Psoas muscle (tissue), 8 donors: Measurements from ENCODE around the gene SH3BP2. TPM values are rescaled to one million over a fixed set of nuclear protein-coding genes. Genes with fewer than 3 reads are reported as not detected.

Source experiments
- ATAC-seq, 4 donors: fragments of 200-7000 bp; cut with Tn5 transposase; one replicate each; pipeline ENCODE4 v1.9.1; 2020; ENCODE audit warnings: moderate library complexity in 3 of 4, mild to moderate bottlenecking in 2 of 4
- DNase-seq, 2 donors: peaks; one replicate each; pipeline ENCODE4 v3.0.0-alpha.2; 2020
- H3K27ac ChIP-seq: fragments of 200-600 bp; one replicate; pipeline ENCODE4 v1.8.0; 2022
- H3K27me3 ChIP-seq, 3 donors: fragments of 200-600 bp in 1 of 3; one replicate each; pipeline versions ENCODE4 v1.6.1 to v1.8.0; 2013 to 2022; ENCODE audit warnings: low read length in 2 of 3, mild to moderate bottlenecking in 2 of 3, moderate library complexity in 1 of 3; ENCODE audit not compliant: insufficient read depth in 3 of 3
- H3K36me3 ChIP-seq, 2 donors: fragments of 200-600 bp in 1 of 2; one replicate each; pipeline versions ENCODE4 v1.6.1 to v1.8.0; 2013 to 2022; ENCODE audit warnings: low read depth in 1 of 2, mild to moderate bottlenecking in 1 of 2, moderate library complexity in 1 of 2; ENCODE audit not compliant: insufficient read depth in 1 of 2
- H3K4me1 ChIP-seq: fragments of 200-600 bp; one replicate; pipeline ENCODE4 v1.8.0; 2022
- H3K4me3 ChIP-seq: fragments of 200-600 bp; one replicate; pipeline ENCODE4 v1.8.0; 2022; ENCODE audit warnings: mild to moderate bottlenecking
- H3K9me3 ChIP-seq: fragments of 200-600 bp; one replicate; pipeline ENCODE4 v1.8.0; 2022
- WGBS, 3 donors: extraction: QIAGEN DNeasy Blood & Tissue Kit; methylation state at CpG; one replicate each; pipeline versions ENCODE4 v1.1.6 to v1.1.7; 2013; 5-methylcytosine and 5-hydroxymethylcytosine counted together
- intact Hi-C, 2 donors: fragments of 100-400 bp; cut with DNase I; formaldehyde crosslinking; loops; one replicate each; pipeline versions ENCODE4 v1.11.0 to v1.14.2; 2022
- polyA plus RNA-seq, 3 donors: library from polyadenylated mRNA; stranded (reverse); fragments of 200-250 nt; gene quantifications; one replicate each; pipeline ENCODE4 v1.2.3, GENCODE V29; 2013
- total RNA-seq, 4 donors: library from RNA; stranded (reverse); fragmentation: NEBNext Ultra II Directional in 2 of 4; extraction: Animal tissue kit (Norgen Biotek cat#: 25700) in 2 of 4; gene quantifications; one replicate each; pipeline versions ENCODE4 v1.2.1 to v1.2.4, GENCODE V29; 2021 to 2023
- TF ChIP-seq, protein P1 (sequence below): fragments of 200-600 bp; IDR thresholded peaks from one replicate; pipeline ENCODE4 v1.8.0; 2022; ENCODE audit warnings: antibody characterized with exemption
- donor health status: healthy with polysubstance abuse.
- donor health status: DM: no; HTN: no; CAD: no; lungs with moderate emphysema.
- donor health status: Bipolar disorder and iron deficiency.
- donor health status: healthy.
- donor health status: DM: yes; HTN: yes; CAD: no.
- donor health status: DM: no; HTN: no; CAD: no.
- donor health status: DM: no; HTN: no; CAD: no.
- donor health status: DM: yes; HTN: yes; CAD: no.

The SH3BP2 gene
- total and polyA plus RNA-seq, 7 donors: 7.1 to 18.1 (median 13.1) TPM

DNA sequence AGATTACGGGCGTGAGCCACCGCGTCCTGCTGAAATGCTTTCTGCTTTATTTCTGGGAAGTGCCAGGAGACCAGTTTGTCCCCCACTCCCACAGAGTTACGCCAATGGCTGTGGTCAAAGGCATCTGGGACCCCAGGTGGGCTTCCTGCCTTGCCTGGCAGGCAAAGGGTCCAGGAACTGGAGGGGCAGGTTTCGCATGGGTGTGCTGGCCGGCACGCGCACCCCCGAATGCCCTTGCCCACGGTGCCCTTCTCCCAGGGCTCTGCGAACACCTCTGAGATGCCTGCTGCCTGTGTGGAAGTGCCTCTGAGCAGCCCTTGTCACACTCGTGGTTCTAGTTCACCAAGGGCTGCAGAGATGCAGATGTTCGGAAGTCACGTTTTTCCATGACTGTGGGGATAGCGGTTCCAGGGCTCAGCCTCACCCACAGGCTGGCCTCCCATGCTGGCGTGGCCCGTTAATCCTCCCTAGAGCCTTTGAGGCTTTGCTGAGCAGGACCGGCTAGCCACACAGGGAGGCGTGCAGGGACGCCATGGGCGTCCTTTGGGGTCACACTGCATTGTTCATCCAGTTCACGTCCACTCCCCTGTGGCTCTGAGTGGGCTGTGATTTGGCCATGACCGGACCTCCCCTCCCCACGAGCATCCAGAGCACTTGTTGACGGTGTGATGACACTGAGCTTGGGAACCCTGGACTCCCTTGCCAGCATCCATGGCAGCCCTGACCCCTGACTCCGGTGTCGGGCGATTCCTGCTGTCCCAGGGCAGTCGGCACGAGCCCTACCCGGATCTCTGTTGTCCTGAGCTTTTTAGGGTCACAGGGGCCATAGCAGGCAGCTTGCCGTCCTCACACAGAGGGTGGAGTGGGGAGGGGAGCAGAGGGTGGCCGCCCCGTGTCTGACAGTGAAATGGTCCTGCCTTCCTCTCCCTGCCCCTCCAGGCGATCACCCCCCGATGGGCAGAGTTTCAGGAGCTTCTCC lies 38.0 kb downstream of the SH3BP2 start:
- DNase-seq: peak in 1 of 2 donors; percentile 30
- Histone ChIP-seq H3K9me3 (no peaks in the 10 kb centered on the region), H3K4me3 (no peak overlapping the region), H3K27ac (no peak overlapping the region), H3K4me1 (no peaks in the 10 kb centered on the region), H3K27me3 (no peaks in the 10 kb centered on the region), H3K36me3 (peaks cover 0 to 80% of the 10 kb centered on the region in 2 donors)
- intact Hi-C loops: no loop called here
- TF ChIP-seq, protein P1, sequence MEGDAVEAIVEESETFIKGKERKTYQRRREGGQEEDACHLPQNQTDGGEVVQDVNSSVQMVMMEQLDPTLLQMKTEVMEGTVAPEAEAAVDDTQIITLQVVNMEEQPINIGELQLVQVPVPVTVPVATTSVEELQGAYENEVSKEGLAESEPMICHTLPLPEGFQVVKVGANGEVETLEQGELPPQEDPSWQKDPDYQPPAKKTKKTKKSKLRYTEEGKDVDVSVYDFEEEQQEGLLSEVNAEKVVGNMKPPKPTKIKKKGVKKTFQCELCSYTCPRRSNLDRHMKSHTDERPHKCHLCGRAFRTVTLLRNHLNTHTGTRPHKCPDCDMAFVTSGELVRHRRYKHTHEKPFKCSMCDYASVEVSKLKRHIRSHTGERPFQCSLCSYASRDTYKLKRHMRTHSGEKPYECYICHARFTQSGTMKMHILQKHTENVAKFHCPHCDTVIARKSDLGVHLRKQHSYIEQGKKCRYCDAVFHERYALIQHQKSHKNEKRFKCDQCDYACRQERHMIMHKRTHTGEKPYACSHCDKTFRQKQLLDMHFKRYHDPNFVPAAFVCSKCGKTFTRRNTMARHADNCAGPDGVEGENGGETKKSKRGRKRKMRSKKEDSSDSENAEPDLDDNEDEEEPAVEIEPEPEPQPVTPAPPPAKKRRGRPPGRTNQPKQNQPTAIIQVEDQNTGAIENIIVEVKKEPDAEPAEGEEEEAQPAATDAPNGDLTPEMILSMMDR: no peak
- ATAC-seq: no peak
- WGBS, 3 donors: 89 to 92% (median 91%) methylated on average over 37 of the region's 37 CpGs

DNA sequence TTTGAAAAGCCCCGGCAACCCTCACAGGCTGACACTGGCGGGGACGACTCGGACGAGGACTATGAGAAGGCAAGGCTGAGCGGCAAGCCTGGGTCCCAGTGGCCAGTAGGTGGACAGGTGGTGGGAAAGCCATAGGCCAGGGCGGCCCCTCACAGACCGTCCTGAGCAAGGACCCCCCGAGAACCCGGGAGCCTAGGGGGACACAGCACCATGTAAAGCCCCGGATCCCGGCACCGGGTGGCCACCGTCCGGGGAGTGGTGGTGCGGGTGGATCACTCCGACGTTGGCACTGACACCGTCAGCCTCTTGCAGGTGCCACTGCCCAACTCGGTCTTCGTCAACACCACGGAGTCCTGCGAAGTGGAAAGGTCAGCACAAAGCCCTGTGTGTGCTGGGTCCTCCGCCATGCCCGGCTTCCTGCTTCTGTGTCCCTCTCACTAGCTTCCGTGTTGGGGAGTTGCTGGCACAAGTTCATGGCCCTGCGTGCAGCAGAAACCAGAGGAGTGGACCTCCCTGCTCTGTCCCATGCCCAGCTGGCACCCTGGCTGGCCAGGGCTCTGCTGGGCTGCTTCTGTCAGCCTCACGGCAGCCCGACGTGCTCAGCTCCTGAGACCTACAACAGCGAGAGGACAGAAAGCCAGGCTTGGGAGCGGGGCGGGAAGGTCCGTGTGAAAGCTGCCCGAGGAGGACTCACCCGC lies 38.9 kb downstream of the SH3BP2 start:
- intact Hi-C loops: no loop called here
- no peak overlapping the region for H3K4me3 ChIP-seq
- peaks cover 0 to 81% of the 10 kb centered on the region in 2 donors for H3K36me3 ChIP-seq
- peaks cover 3% of the 10 kb centered on the region for H3K4me1 ChIP-seq
- no peak overlapping the region for H3K27ac ChIP-seq
- no peaks in the 10 kb centered on the region for H3K27me3 ChIP-seq
- peak in 1 of 2 donors; percentile 48 for DNase-seq
- TF ChIP-seq, protein P1: no peak
- no peak for ATAC-seq
- no peaks in the 10 kb centered on the region for H3K9me3 ChIP-seq
- 91 to 93% (median 93%) methylated on average over 34 to 36 of the region's 36 CpGs for WGBS, 3 donors

DNA sequence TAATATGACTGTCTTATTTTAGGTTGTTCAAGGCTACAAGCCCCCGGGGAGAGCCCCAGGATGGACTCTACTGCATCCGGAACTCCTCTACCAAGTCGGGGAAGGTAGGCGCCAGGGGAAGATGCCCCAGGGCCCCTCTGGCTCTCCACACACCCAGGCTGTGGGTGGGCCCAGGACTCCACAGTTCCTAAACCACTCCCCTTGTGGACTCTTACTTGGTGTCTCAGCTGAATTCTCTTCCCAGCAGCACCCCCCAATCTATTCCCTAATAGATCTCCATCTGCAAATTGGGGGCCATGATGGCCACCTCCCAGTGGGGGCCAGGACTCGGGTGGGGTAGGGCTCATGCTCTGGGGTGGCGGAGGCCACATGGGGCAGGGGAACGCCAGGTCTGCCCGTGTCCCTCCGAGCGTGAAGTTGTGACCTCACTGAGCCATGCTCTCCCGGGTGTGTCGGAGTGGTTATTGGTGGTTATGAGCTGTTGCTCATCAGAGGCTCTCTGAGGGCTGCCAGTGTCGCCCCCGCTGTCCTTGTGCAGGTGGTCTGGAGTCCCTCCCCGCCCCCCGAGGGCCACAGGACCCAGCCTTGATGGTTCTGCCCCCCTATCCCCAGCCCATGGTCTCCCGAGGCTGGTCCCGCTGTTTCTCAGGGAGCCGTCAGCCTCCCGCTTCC lies 39.6 kb downstream of the SH3BP2 start:
- peak in 1 of 2 donors; percentile 45 for DNase-seq

DNA sequence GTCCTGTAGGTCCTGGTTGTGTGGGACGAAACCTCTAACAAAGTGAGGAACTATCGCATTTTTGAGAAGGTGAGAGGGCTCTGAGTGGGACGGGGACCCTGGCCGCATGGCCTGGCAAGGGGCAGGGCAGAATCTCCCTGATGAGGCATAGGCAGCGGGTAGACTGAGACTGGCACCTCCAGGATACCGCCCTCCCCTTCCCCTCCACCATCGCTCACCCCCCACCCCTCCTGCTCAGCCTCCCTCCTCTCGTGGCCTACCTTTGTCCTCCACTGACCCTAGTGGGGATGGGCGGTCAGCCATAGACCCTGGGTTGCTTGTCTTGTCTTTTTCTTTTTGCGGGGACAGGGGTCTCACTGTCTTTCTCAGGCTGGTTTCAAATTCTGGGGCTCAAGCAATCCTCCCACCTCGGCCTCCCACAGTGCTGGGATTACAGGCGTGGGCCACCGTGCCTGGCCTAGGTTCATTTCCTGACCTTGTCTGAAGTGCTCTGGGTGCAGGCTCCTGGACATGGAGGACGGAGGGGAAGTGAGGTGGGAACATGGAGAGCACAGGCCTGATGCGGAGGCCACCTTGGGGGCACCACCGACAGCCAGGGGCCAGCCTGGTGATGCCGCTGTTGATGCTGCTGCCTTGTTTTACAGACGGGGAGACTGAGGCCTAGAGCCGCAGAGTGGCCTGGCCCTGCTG lies 40.2 kb downstream of the SH3BP2 start:
- Histone ChIP-seq H3K4me3 (no peak overlapping the region), H3K9me3 (no peaks in the 10 kb centered on the region), H3K4me1 (peaks cover 6% of the 10 kb centered on the region), H3K27me3 (no peaks in the 10 kb centered on the region), H3K36me3 (peaks cover 0 to 70% of the 10 kb centered on the region in 2 donors), H3K27ac (no peak overlapping the region)
- intact Hi-C loops: no loop called here
- ATAC-seq (no peak), DNase-seq (peak in 1 of 2 donors; percentile 30)
- TF ChIP-seq, protein P1: no peak
- 92 to 94% (median 93%) methylated on average over 17 to 19 of the region's 19 CpGs for WGBS, 3 donors

More for the DNA sequence above, 39.6 kb downstream of the SH3BP2 start:
- peaks cover 3% of the 10 kb centered on the region for H3K4me1 ChIP-seq
- peaks cover 0 to 75% of the 10 kb centered on the region in 2 donors for H3K36me3 ChIP-seq
- H3K4me3 ChIP-seq: no peak overlapping the region
- WGBS, 3 donors: 91 to 96% (median 93%) methylated on average over 19 to 20 of the region's 20 CpGs
- ATAC-seq: no peak
- no peak overlapping the region for H3K27ac ChIP-seq
- intact Hi-C loops: no loop called here
- no peaks in the 10 kb centered on the region for H3K9me3 ChIP-seq
- no peaks in the 10 kb centered on the region for H3K27me3 ChIP-seq
- TF ChIP-seq, protein P1: no peak
